IPS-NIHi11 (cell line): ENCODE data around the gene SLC26A9.
"Not testable (repeated sequence)": the region's sequence is repeated elsewhere in the genome, so short reads cannot be mapped to it uniquely, and the experiment has no call there.

ENCODE experiments used
- DNase-seq: peaks from one replicate; pipeline ENCODE4 v3.0.0; 2012; ENCODE audit warnings: mixed read lengths, low spot score

The SLC26A9 gene

GRCh38 chr1:205926213-205926612 lies 17.0 kb downstream of the SLC26A9 start:
- DNase-seq: no peak

GRCh38 chr1:205925736-205926135 lies 17.5 kb downstream of the SLC26A9 start:
- no peak for DNase-seq

DNA sequence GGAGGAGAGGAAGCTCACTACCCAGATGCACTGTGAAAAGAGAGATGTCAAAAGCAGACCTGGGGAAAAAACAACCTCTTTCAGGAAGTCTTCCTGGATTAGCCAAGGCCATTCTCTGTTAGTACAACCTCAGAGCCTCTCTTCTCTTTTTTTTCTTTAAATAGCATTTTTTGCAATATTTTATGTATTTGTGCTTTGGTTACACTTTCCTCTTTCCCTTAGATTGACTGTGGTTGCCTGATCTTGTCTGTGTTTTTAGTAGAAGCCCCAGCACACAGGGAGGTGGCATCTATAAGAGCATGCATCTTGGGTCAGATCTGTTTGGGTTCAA lies 18.8 kb downstream of the SLC26A9 start:
- no peak for DNase-seq

GRCh38 chr1:205923651-205924459 lies 19.4 kb downstream of the SLC26A9 start:
- no peak for DNase-seq

DNA sequence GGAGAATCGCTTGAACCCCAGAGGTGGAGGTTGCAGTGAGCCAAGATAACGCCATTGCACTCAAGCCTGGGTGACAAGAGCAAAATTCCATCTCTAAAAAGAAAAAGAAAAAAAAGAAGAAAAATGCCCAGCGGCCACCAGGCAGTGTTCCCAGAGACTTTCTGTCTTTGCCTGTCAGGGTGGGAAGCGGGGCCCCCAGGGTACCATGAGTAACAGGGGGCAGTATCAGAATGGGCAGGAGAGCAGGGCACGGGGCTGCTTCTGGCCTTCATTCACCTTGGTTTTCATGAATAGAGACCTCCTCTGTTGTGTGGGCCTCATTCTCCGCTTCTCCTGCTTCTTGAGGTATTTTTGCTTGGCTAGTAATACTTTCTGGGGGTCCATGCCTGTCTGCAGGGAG lies 20.4 kb downstream of the SLC26A9 start:
- no peak for DNase-seq

- no peak for DNase-seq
Observed at GRCh38 chr1:205922314-205922713, 20.9 kb downstream of the SLC26A9 start.

- DNase-seq: no peak
Observed at GRCh38 chr1:205921570-205921909, 21.7 kb downstream of the SLC26A9 start.

DNA sequence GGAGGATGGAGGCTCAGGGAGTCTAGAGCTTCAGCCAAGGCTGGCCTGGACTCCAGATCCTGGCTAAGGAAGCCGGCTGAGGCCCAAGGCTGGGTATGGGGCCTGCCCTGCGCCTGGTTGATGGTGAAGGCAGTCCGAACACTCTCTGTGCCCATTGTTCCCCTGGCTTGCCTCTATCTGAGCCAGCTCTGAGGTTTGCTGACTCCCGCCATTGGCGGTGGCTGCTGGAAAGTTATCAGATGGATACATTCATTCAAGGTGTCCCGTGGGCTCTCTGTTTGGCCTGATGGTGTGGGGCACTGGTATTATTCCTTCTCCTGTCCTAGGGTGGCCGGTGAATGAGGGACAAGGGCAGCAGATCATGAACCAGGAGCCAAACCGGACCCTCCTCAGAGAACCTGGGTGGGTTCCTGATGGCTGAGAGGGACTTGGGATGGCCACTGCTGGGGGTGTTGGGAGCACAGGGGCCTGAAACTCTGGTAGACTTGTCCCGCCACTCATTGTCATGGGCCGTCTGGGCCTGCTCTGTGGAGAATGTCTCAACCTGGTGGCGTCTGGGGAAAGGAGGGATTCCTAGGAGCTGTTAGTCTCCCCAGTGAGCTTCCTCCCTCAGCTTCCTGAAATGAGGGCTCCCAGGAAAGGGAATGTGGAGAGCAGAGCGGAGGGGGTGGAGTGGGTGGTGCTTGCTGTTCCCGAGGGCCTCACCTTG lies 22.2 kb downstream of the SLC26A9 start:
- DNase-seq: no peak

- no peak for DNase-seq
Observed at GRCh38 chr1:205920159-205920558, 23.1 kb downstream of the SLC26A9 start.

DNA sequence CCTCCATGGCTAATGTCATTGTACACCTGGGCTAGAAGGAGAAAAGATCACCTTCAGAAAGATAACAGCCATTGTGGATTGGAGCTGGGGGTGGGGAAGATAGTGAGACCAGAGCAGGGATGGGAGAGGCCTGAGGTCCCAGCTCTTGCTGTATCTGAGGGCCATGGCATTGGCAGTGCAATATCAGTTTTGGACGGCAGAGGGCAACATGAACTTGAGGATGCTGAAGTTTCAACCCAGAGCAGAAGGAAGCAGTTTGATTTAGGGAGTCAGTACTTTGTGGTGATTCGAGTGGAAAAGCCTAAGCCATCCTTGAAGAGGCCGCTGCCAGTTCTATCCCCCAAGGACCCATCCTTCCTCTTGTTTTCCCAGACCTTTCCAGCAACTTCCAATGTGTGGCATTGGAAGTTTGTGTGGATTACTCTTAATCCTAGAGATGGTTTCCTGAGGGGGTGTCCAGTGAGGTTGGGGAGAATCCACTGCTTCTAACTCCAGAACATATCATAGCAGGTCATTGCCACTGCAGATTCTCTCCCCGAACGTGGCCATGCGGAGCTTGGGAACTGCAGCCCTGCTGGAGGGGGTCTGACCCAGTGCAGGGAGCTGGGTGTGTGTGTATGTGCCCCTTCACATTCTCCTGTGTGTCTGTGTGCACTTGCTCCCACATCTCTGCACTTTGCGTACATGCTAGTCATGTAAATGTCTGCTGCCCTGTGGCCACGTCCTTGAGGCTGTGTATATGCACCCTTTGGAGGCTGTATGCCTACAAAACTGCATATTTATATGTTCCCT lies 24.1 kb downstream of the SLC26A9 start:
- DNase-seq: peak; percentile 87

DNA sequence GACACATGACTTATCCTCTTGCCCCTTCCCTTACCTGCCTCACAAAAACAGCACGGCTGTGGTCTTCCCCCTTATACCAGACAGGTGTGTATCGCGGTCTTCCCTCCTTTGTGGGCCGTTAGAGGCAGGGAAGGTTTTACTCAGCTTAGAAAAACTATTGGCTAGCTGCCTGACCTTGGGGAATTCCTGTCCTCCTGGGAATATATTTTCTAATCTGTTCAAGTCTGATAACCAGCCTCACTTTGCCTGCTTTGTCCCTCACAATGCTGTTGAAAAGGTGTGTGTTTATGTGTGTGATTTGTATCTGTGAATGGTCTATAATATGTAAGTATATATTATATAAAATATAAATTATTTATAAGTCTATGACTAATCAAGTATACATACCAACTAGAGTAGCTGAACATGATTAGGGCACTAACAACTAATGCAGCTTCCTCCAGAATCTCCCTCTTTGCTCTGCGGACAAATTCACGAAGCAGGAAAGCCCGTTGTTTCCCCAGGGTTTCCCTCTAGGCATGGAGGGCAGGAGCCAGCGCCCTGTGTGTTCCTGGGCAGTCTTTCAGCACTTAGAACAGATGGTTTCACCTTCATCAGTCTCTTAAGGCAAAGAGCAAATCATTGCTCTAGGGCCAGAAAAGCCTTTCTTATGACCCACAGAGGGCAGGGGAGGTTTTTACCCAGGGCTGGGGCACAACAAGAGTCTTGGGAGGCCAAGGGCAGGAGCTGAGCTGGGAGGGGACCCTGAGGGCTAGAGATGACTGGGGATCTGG lies 25.6 kb downstream of the SLC26A9 start:
- DNase-seq: no peak

DNA sequence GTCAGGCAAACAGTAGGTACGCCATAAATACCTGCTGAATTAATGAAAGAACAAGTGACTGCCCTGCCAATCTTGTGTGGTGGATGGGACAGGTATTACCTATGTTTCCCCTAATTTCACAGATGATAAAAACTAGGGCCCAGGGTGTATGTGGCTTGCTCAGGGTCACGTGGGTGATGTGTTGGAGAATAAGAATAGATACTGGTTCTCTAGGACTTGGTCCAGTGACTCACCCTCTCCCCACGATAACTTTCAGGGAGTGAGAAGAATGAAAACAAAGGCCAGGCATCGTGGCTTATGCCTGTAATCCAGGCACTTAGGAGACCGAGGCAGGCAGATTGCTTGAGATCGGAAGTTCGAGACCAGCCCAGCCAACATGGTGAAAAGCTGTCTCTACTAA lies 26.7 kb downstream of the SLC26A9 start:
- no peak for DNase-seq

DNA sequence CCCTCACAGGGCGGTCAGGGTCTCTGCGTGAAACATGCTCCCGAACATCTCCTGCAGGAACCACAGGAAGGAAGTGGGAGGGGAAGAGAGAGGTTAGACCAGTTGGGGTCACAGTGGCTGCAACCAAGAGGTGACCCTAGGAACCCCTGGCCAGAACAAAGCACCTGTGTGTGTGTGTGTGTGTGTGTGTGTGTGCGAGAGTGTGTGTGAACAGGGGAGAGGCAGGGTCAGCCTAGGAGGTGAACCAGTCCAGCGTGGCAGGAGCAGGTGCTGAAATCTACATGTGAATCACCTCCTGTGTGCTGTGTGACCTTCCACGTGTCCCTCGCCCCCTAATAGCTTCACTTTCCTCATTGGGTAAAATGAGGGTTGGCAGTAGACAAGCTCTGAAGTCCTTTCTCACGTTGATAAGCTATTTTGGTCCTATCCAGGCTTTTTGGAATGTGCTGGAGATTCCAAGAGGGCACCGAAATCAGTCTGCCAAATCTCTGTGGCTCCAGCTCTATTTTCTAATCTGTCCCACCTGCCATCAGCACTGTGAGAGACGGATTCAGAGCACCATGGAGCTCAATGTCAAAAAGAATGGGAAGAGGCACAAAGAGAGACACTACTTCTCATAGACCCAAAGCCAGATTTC lies 27.8 kb downstream of the SLC26A9 start:
- no peak for DNase-seq

GRCh38 chr1:205914730-205915129 lies 28.5 kb downstream of the SLC26A9 start:
- DNase-seq: no peak

DNA sequence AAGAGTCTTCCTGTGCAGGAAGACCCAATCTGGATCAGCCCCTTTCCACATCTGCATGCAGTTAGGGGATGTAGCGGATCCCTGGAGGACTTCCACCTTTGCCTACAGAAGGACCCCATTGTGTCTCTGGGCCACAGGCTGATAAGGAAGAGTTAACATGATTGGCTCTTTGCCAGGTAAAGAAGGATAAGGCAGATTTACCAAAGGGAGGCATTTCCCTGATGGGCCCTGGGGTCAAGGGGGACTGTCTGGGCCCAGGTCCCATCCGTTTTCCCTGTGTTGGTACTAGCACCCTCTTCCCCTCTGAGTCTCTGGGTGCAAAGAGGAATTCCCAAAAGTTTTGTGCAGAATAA lies 29.1 kb downstream of the SLC26A9 start:
- no peak for DNase-seq

GRCh38 chr1:205913451-205914154 lies 29.7 kb downstream of the SLC26A9 start:
- DNase-seq: no peak

DNA sequence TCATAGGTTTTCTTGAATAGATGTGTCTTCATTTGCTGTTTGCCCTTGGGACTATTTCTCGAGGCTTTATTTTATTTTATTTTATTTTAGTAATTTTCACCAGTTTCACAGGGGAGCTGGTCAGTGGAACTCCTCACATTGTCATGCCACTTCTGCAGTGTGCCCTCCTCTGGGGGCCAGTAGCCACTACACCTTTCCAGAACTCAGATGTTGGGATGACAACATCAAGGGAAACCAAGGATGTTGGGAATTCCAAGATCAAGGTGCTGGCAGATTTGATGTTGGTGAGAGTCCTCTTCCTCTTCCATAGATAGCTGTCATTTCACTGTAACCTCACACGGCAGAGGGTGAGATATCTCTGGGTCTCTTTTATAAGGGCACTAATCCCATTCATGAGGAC lies 35.5 kb downstream of the SLC26A9 start:
- DNase-seq: peak; percentile 41

DNA sequence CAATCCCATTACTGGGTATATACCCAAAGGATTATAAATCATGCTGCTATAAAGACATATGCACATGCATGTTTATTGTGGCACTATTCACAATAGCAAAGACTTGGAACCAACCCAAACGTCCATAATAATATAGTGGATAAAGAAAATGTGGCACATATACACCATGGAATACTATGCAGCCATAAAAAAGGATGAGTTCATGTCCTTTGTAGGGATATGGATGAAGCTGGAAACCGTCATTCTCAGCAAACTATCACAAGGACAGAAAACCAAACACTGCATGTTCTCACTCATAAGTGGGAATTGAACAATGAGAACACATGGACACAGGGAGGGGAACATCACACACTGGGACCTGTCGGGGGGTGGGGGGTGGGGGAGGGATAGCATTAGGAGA lies 38.2 kb downstream of the SLC26A9 start:
- DNase-seq: not testable (repeated sequence)

- DNase-seq: no peak
Observed at GRCh38 chr1:205896351-205896750, 46.9 kb downstream of the SLC26A9 start.

DNA sequence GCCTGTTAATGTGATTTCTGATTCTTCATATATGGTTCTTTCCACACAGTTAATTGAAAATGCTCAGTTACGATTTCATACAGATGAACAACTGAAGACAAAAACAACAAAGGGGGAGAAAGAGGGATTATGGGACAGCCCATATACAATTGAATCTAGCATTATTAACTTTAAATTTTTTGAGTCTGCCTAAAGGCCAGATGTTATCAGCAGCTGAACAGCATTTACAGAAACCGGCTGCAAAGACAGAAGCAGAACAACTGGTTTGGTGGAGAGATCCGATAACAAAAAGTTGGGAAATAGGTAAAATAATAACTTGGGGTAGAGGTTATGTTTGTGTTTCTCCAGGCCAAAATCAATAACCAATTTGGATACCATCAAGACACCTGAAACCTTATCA lies 49.1 kb downstream of the SLC26A9 start:
- DNase-seq: not testable (repeated sequence)

- not testable (repeated sequence) for DNase-seq
Observed at GRCh38 chr1:205892175-205892574, 51.1 kb downstream of the SLC26A9 start.
